GM12865 (cell line): ENCODE results near the gene STMN3.
"Not testable (repeated sequence)": the region's sequence is repeated elsewhere in the genome, so short reads cannot be mapped to it uniquely, and the experiment has no call there.

Experiments used
- DNase-seq: peaks from one replicate; pipeline ENCODE4 v3.0.0; 2010; ENCODE audit warnings: low read depth
- H3K4me3 ChIP-seq: 2 replicates; pipeline ENCODE4 v1.5.1; 2011; ENCODE audit warnings: mild to moderate bottlenecking, low read depth, low read length, control low read depth
- TF ChIP-seq, protein P1 (sequence below): IDR thresholded peaks from 2 replicates; pipeline ENCODE4 v1.5.1; 2011; ENCODE audit warnings: low read length, control low read depth, low read depth, inconsistent platforms; ENCODE audit not compliant: insufficient read depth; ENCODE audit errors: missing control alignments

STMN3 gene

DNA sequence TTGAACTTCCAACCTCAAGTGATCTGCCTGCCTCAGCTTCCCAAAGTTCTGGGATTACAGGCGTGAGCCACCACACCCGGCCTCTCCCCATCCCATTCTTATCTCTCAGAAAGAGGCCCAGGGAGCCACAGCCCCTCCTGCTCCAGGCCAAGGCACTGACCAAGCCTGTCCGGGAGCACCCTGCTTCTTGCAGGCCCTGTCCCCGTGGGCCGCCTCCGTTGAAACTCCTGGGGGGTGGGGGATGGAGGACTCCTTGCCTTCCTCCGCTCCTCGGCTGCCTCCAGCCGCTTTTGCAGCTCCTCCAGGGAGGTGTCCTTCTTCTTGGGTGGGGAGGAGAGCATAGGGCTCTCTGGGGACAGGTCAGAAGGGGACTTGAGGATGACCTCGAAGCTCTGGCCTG, 9.7 kb downstream of the STMN3 start:
- no peak overlapping the region for H3K4me3 ChIP-seq
- DNase-seq: no peak

DNA sequence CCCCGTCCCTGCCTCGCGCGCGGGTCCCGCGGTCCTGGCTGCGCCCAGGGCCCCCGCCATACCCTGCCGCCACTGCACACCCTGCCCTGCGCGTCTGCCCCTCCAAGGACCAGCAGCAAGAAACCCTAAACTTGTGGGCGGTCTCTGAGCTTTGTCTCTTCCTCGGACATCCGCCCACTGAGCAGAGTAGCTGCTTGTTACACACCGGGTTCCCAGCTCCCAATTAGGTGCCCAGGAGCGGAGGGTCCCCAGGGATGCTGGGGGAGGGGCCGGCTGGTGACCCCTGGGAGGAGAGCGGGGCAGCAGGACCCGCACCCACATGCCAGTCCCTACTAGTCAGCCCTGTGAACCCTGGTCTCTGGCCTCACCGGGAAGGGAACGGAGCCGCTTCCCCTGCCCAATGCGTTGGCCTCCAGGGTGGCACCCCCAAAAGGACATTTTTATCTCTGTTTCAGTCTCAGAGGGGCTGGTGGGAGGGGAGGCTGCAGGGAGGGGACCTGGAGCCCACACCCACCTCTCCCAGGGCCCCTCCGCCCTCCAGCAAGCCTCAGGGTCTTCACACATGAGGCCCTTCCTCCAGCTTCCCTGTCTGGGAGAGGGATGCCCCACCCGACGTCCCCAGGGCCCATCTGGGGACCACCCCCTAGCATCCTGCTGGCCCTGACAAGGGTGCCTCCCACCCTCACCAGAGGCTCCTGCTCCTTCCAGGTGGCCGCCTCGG, 10.5 kb downstream of the STMN3 start:
- TF ChIP-seq, protein P1, sequence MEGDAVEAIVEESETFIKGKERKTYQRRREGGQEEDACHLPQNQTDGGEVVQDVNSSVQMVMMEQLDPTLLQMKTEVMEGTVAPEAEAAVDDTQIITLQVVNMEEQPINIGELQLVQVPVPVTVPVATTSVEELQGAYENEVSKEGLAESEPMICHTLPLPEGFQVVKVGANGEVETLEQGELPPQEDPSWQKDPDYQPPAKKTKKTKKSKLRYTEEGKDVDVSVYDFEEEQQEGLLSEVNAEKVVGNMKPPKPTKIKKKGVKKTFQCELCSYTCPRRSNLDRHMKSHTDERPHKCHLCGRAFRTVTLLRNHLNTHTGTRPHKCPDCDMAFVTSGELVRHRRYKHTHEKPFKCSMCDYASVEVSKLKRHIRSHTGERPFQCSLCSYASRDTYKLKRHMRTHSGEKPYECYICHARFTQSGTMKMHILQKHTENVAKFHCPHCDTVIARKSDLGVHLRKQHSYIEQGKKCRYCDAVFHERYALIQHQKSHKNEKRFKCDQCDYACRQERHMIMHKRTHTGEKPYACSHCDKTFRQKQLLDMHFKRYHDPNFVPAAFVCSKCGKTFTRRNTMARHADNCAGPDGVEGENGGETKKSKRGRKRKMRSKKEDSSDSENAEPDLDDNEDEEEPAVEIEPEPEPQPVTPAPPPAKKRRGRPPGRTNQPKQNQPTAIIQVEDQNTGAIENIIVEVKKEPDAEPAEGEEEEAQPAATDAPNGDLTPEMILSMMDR: no peak
- peak; percentile 41 for DNase-seq
- peak overlapping the region; percentile 41 for H3K4me3 ChIP-seq

More for the DNA sequence above, 9.7 kb downstream of the STMN3 start:
- TF ChIP-seq, protein P1: no peak

DNA sequence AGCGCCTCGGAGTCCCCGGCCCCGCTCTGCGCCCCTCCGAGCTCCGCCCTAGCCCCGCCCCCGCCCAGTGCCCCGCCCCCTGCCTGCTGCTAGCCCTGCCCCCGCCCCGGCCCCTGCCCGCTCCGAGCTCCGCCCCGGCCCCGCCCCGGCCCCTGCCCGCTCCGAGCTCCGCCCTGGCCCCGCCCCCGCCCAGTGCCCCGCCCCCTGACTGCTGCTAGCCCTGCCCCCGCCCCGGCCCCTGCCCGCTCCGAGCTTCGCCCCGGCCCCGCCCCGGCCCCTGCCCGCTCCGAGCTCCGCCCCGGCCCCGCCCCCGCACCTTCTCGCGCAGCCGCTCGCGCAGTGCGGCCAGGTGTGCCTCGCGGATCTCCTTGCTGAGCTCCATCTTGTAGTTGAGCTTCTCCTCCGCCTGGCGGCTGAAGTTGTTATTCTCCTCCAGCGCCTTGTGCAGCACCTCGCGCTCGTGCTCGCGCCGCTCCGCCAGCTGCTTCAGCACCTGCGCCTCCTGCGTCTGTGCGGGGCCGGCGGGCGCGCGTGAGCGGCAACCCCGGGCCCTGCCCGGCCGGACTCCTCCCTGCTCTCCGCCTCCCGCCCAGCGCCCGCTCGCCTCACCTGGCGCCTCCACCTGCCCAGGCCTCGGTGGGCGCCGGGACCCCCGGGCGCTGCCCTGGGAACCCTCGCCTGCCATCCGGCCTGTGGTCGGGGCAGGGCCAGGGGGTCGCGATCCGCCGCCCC, 11.3 kb downstream of the STMN3 start:
- DNase-seq: peak; percentile 98
- H3K4me3 ChIP-seq: peak overlapping the region; percentile 97
- TF ChIP-seq, protein P1: peak; percentile 43

DNA sequence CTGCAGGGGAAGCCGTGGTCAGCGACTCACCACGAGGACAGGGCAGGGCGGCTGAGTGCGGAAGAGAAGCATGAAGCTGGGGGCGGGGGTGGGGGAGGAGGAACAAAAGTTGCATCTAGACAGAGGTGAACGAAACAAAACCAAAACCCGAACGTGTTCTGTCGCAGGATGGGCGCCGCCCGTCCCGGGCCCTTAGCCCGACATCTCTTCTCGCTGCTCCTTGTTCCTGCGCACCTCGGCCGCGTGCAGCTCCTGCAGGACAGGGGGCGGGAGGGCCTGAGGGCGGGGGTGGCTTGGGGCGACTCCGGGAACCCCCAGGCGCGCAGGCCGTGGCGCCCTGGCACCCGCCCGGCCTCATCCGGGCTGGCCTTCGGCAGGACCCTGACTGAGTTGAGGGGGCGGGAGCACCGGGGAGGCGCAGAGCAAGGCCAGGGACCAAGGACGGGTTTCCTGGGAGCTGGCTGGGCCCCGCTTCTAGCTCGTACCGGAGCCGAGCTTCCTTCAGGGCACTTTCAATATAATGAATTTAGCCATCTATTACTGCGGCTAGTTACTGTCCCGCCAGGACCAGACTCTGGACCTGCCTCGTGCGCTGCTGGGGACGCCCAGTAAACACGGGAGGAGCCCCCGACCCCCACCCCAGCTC, 12.0 kb downstream of the STMN3 start:
- DNase-seq: peak; percentile 74
- TF ChIP-seq, protein P1: no peak
- peak overlapping the region; percentile 97 for H3K4me3 ChIP-seq

DNA sequence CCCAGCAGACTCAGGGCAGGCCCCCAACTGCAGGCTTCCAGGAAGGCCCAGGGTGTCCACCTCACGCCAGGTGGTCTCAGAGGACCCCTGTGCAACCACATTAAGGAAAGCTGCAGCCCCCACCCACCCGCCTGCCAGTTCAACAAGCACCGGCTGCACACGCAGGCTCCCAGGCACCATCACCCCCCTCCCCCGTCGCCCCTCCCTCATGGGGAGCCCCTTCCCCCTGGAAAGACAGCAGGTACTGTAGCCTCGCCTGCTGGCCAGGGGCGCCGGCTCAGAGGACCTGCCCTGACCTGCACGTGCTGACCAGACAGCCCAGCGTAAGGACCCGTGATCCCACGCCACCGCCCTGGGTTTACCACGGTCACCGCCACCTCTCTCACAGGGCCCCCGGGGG, 12.5 kb downstream of the STMN3 start:
- not testable (repeated sequence) for DNase-seq
- H3K4me3 ChIP-seq: peak overlapping the region; percentile 51

DNA sequence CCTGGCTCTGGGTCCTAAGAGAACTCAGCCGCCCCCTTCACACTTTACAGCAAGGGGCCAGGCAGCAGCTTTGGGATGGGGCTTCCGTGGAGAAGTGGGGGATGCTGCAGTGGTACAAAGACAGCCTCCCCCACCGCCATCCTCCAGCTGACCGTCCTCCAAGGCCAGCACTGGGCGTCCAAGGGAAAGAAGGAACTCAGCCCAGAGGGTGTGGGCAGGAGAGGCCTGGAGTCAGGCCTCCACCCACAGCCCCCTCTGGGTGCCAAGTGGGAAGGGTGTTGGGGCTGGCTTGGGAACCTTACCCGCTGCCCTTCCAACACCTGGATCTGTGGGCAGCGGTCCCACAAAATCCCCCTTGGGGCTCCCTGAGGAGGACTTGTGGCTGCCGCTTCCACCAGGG, 13.1 kb downstream of the STMN3 start:
- TF ChIP-seq, protein P1: no peak
- DNase-seq: no peak
- no peak overlapping the region; the same call in 1 of the 2 replicates for H3K4me3 ChIP-seq
